Tibial nerve (tissue), 4 donors: ENCODE results near the gene ZNF768.
"Not testable (repeated sequence)": the region's sequence is repeated elsewhere in the genome, so short reads cannot be mapped to it uniquely, and the experiment has no call there.

Experiments used
- EP300 ChIP-seq, 2 donors: sonication (generic); formaldehyde crosslinking; IDR thresholded peaks; one replicate each; pipeline ENCODE4 v1.6.1; 2017; ENCODE audit warnings: antibody characterized with exemption in 2 of 2, mild to moderate bottlenecking in 1 of 2
- POLR2A ChIP-seq, 2 donors: fragments of 450-650 bp; IDR thresholded peaks; one replicate each; pipeline ENCODE4 v1.6.1; 2017; ENCODE audit warnings: antibody characterized with exemption in 2 of 2, mild to moderate bottlenecking in 2 of 2, moderate library complexity in 2 of 2
- TF ChIP-seq, protein P1 (sequence below), 5 experiments: fragments of 200-600 bp in 3 of 5; fragments of 450-650 bp in 2 of 5; sonication (generic) in 3 of 5; IDR thresholded peaks; one replicate each; pipeline ENCODE4 v1.5.1; 2016 to 2019; ENCODE audit warnings: antibody characterized with exemption in 5 of 5, mild to moderate bottlenecking in 3 of 5, moderate library complexity in 2 of 5

DNA sequence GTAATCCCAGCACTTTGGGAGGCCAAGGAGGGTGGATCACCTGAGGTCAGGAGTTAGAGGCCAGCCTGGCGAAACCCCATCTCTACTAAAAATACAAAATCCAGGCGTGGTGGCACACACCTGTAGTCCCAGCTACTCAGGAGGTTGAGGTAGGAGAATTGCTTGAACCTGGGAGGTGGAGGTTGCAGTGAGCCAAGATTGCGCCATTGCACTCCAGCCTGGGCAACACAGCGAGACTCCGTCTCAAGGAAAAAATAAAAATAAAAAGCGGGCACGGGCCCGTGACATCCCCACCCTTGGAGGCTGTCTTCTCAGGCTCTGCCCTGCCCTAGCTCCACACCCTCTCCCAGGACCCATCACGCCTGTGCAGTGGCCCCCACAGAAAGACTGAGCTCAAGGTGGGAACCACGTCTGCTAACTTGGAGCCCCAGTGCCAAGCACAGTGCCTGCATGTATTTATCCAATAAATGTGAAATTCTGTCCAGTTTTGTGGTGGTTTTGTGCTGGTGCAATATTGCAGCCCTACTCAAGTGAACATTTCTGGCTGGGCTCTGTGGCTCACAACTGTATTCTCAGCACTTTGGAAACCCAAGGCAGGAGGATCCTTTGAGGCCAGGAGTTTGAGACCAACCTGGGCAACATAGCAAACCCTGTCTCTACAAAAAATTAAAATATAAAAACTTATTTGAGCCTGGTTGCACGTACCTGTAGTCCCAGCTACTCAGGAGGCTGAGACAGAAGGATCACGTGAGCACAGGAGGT lies 3.5 kb downstream of the ZNF768 start:
- TF ChIP-seq POLR2A, EP300 (IDR thresholded peaks at IDR 0.05): not testable (repeated sequence)
- TF ChIP-seq, protein P1, sequence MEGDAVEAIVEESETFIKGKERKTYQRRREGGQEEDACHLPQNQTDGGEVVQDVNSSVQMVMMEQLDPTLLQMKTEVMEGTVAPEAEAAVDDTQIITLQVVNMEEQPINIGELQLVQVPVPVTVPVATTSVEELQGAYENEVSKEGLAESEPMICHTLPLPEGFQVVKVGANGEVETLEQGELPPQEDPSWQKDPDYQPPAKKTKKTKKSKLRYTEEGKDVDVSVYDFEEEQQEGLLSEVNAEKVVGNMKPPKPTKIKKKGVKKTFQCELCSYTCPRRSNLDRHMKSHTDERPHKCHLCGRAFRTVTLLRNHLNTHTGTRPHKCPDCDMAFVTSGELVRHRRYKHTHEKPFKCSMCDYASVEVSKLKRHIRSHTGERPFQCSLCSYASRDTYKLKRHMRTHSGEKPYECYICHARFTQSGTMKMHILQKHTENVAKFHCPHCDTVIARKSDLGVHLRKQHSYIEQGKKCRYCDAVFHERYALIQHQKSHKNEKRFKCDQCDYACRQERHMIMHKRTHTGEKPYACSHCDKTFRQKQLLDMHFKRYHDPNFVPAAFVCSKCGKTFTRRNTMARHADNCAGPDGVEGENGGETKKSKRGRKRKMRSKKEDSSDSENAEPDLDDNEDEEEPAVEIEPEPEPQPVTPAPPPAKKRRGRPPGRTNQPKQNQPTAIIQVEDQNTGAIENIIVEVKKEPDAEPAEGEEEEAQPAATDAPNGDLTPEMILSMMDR (IDR thresholded peaks at IDR 0.05): not testable (repeated sequence)
